Measurements from ENCODE around the gene MFGE8.
A peak's percentile ranks its signal among the peaks of the same experiment; 100 is the strongest.

MFGE8 gene

DNA sequence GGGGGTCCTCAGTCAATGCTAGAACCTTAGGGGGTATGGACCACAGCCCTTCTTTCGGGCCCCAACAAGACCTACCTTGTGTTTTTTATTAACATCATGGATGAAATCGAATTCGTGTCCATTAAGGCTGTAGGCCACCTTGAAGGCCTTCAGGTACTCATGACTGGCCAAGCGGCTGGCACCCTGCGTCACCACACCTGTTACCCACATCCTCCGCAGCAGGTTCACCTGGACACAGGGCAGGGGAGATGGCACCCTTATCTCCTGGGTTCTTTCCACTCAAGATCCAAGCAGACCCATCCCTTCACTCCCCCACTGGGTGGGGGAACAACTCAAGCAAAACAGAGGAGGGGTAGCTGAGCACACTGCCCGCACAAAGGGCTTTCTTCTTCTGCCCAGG is 6.6 kb downstream of the MFGE8 start:
- TF ChIP-seq, protein P1, sequence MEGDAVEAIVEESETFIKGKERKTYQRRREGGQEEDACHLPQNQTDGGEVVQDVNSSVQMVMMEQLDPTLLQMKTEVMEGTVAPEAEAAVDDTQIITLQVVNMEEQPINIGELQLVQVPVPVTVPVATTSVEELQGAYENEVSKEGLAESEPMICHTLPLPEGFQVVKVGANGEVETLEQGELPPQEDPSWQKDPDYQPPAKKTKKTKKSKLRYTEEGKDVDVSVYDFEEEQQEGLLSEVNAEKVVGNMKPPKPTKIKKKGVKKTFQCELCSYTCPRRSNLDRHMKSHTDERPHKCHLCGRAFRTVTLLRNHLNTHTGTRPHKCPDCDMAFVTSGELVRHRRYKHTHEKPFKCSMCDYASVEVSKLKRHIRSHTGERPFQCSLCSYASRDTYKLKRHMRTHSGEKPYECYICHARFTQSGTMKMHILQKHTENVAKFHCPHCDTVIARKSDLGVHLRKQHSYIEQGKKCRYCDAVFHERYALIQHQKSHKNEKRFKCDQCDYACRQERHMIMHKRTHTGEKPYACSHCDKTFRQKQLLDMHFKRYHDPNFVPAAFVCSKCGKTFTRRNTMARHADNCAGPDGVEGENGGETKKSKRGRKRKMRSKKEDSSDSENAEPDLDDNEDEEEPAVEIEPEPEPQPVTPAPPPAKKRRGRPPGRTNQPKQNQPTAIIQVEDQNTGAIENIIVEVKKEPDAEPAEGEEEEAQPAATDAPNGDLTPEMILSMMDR (IDR thresholded peaks at IDR 0.05; ENCODE audit: low read depth, low read length) = no peak
- DNase-seq (ENCODE audit: extremely low read depth, low read depth) = no peak

DNA sequence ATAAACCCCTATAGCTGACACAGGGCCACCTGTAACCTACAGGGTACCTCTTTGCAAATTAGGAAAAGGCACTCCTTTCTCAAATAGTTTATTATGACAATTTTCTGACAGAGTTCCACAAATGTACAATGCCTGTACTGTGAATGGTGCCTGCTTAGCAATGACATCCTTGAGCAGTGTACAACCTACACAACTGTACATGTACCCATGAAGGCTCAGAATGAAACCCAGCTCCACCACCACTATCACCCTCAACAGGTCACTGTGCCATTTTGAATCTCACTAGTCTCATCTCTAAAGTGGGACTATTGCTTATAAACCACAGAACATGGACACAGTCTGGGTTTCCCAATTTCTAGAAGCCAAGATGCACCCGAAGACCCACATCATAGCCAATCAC is 7.0 kb downstream of the MFGE8 start:
- DNase-seq (ENCODE audit: extremely low read depth, low read depth) = no peak
- TF ChIP-seq, protein P1 (IDR thresholded peaks at IDR 0.05; ENCODE audit: low read depth, low read length) = no peak

DNA sequence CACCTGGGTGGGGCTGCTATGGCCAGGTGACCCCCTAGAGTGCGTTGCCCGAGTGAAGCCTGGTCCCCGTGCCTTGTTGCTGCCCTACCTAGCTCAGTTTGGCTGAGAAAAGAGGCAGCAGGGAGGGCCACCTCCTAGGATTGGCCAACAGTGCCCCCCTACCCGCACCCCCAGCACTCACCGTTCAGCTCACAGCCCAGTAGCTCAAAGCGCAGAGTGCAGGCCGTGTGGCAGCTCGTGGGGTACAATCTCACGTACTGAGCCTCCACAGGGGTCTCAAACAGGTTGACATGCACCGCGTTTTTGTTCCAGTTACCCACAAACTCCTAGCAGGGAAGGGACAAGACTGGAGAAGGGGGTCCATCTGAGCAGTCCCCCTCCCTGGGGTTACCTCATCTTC is 7.6 kb downstream of the MFGE8 start:
- no peak for DNase-seq (ENCODE audit: extremely low read depth, low read depth)
- TF ChIP-seq, protein P1 (IDR thresholded peaks at IDR 0.05; ENCODE audit: low read depth, low read length) = no peak

DNA sequence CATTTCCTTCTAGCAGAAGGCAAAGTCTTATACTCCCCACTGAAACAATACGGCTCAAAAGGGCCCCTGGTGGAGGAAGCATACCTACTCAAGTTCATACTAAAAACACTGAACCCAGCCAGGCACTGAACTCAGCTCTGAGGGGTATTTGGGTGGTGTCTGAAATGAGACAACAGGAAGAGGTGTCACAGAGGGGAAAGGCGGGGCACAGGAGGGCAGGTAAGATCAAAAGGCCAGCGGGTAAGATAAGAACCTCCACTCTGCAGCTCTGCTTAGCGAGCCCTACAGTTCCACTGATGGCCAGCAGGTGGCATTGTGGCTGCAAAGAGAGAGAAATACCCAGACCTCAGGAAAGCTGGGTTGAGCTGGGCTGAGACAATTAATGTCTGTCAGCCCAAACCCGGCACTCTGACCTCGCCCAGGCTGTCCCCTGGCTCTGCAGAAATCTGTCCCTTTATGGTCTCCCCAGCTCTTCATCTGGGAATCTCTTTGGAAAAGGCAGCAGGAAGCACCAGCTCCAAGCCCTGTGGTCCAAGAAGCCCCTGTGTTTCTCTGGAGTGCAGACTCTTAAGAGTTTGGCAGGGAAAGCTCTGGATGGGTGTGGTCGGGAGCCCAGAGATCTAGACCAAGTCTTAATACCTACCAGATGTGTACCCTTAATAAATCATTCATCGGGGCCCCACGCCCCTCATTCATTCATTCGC is 8.4 kb downstream of the MFGE8 start:
- no peak for DNase-seq (ENCODE audit: extremely low read depth, low read depth)

DNA sequence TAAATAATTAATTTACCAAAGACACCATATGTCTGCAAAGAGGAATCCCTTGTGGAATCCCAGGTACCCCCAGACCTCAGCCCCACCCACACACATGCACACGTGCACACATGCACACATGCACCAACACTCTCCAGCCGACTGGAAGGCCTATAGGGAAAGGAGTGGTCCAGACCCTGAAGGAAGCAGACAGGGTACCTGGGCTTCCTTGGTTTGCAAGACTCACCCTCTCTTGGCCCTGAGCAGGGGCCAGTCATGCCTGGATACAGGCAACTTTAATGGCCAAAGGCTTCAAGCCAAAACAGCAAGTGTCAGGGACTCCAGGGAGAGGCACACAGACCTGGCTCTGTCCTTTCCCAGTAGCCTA is 8.9 kb downstream of the MFGE8 start:
- DNase-seq (ENCODE audit: extremely low read depth, low read depth) = no peak
- TF ChIP-seq, protein P1 (IDR thresholded peaks at IDR 0.05; ENCODE audit: low read depth, low read length) = no peak

More for the DNA sequence above, 8.4 kb downstream of the MFGE8 start:
- TF ChIP-seq, protein P1 (IDR thresholded peaks at IDR 0.05; ENCODE audit: low read depth, low read length) = peak; percentile 99

DNA sequence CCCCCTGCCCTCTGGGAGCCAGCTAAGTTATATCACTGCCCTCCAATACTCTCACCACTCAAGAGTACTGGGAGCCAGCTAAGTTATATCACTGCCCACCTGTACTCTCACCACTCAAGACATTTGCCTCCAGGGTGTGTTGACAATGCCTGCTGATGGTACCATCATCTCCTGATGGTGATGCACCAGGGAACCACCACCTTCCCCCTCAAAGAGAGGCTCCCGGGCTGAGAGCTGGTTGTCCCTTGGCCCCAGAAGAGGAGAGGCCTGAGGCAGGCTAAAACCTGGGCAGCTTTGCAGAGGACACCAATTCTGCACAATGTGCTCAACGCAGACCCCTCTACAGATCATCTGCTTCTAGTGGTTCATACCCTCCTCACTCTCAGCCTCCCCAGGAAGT is 10.3 kb downstream of the MFGE8 start:
- no peak for DNase-seq (ENCODE audit: extremely low read depth, low read depth)
- TF ChIP-seq, protein P1 (IDR thresholded peaks at IDR 0.05; ENCODE audit: low read depth, low read length) = no peak

DNA sequence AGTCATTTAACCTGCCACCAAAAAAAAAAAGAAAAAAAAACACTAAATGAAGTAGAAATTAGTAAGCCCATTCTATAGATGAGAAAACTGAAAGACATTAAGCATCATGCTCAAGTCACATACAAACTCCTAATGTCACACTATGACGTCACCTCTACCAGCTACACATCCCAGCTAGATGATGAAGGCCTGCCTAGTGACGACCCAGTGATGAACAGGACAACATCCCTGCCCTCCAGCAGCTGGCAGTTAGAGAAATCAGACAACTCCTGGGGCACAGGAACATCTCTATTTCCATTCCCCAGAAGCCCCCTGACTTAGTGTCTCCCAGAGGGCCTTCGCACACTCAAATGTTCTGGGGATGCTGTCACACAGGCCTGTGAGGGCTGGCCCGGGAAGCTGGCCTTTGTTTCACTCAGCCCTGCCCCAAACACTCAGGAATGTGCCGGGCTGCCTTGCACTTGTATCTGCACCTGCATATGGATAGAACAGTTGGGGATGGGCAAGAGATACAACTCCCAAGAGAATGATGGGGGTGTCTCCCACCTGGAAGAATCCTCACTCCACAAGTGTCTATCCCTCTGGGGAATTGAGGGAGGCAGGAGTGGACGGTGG is 10.9 kb downstream of the MFGE8 start:
- DNase-seq (ENCODE audit: extremely low read depth, low read depth) = no peak
- TF ChIP-seq, protein P1 (IDR thresholded peaks at IDR 0.05; ENCODE audit: low read depth, low read length) = no peak

All from AG09319 (cell line).